Measurements from ENCODE around the gene NUDT13.

The NUDT13 gene

DNA sequence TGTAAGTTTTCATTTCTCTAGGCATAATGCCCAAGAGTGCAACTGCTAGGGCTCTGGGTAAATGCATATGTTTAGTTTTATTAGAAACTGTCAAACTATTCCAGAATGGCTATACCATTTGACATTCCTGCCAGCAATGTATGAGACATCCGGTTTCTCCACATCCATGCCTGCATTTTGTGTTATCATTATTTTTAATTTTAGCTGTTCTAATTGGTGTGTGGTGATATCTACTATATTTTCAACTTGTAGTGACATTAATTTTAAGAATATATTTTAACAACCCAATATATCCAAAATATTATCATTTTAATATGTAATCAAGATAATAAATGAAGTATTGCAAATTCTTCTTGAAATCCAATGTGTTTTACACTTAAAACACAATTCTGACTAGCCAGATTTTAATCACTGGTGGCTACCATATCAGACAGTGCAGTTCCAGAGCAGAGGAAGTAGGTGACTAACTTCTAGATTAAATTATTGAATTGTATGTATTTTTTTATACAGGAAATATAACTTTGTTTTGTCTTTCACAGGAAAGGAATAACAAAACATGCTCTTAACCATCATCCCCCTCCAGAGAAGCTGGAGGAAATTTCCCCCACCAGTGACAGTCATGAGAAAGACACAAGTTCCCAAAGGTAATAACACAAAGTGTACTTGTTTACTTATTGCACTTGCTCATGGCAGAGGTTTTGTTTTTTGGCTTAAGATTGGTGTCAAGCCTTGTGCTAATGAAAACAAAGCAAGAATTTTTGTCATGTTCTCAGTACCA, 64.1 kb downstream of the NUDT13 start:
- Histone ChIP-seq H3K9ac (ENCODE audit: low read depth in 1 of 2, low read length in 2 of 2) (no peak overlapping the region), H3K27ac (ENCODE audit: low read depth, low read length) (no peak overlapping the region), H3K36me3 (ENCODE audit: control insufficient read depth in 1 of 2, insufficient read depth in 2 of 2, low read length in 2 of 2) (peaks cover 4 to 16% of the 10 kb centered on the region in 2 donors), H3K4me1 (ENCODE audit: control insufficient read depth in 1 of 2, insufficient read depth in 2 of 2, low read length in 2 of 2) (no peaks in the 10 kb centered on the region), H3K27me3 (ENCODE audit: control insufficient read depth in 1 of 2, insufficient read depth in 2 of 2, low read length in 2 of 2) (no peaks in the 10 kb centered on the region), H3K9me3 (ENCODE audit: control insufficient read depth in 1 of 2, low read length in 2 of 2) (no peaks in the 10 kb centered on the region), H3K4me3 (ENCODE audit: low read depth in 1 of 2, low read length in 2 of 2) (no peak overlapping the region)
